Nephron progenitor cell (in vitro differentiated cells): ENCODE results near the gene CLDN7.
A peak's percentile ranks its signal among the peaks of the same experiment; 100 is the strongest.

Experiments used
- DNase-seq: peaks from one replicate; pipeline ENCODE4 v3.0.0; 2021
- H3K27ac Mint-ChIP-seq: 2 replicates; pipeline ENCODE4 v1.8.0; 2021; ENCODE audit warnings: mild to moderate bottlenecking, moderate library complexity, mixed read lengths
- H3K27me3 Mint-ChIP-seq: 2 replicates; pipeline ENCODE4 v1.8.0; 2021; ENCODE audit warnings: mild to moderate bottlenecking, low read depth, mixed read lengths; ENCODE audit not compliant: poor library complexity
- H3K36me3 Mint-ChIP-seq: 2 replicates; pipeline ENCODE4 v1.8.0; 2021; ENCODE audit warnings: low read depth, mixed read lengths
- H3K4me1 Mint-ChIP-seq: 2 replicates; pipeline ENCODE4 v1.8.0; 2021; ENCODE audit warnings: mixed read lengths
- H3K4me3 Mint-ChIP-seq: 2 replicates; pipeline ENCODE4 v1.8.0; 2021; ENCODE audit warnings: mild to moderate bottlenecking, moderate library complexity, mixed read lengths
- H3K9me3 Mint-ChIP-seq: 2 replicates; pipeline ENCODE4 v1.8.0; 2021; ENCODE audit warnings: mild to moderate bottlenecking, moderate library complexity, mixed read lengths
- CTCF ChIP-seq: fragments of 200-600 bp; sonication (generic); IDR thresholded peaks from 2 replicates; pipeline ENCODE4 v1.5.0; 2021; ENCODE audit warnings: antibody characterized with exemption

CLDN7 gene

GRCh38 chr17:7262192-7262934 is at the start of gene CLDN7:
CLDN7 (minus strand) TSS chr17:7262478; CDS start chr17:7262043, 435 bp downstream.
- peaks cover 26% of the 10 kb centered on the region for H3K4me1 Mint-ChIP-seq
- peak within 1 kb of the TSS; percentile 85 for H3K4me3 Mint-ChIP-seq
- no peak for TF ChIP-seq CTCF
- no peaks in the 10 kb centered on the region for H3K9me3 Mint-ChIP-seq
- peak; percentile 22 for DNase-seq
- peaks cover 23% of the 10 kb centered on the region for H3K36me3 Mint-ChIP-seq
- peaks cover 82% of the 10 kb centered on the region for H3K27me3 Mint-ChIP-seq
- no peak within 1 kb of the TSS for H3K27ac Mint-ChIP-seq

- Mint-ChIP-seq H3K9me3 (no peaks in the 10 kb centered on the region), H3K27me3 (no peaks in the 10 kb centered on the region), H3K27ac (peak overlapping the region; percentile 92), H3K4me1 (peaks cover 59% of the 10 kb centered on the region), H3K4me3 (peak overlapping the region; percentile 94), H3K36me3 (peaks cover 45% of the 10 kb centered on the region)
- no peak for TF ChIP-seq CTCF
- DNase-seq: no peak
These were observed 48.9 kb upstream of the CLDN7 start for GRCh38 chr17:7311110-7311705.

- H3K4me3 Mint-ChIP-seq: peak overlapping the region; percentile 94
- TF ChIP-seq CTCF: no peak
- H3K27me3 Mint-ChIP-seq: no peaks in the 10 kb centered on the region
- peak overlapping the region; percentile 92 for H3K27ac Mint-ChIP-seq
- H3K4me1 Mint-ChIP-seq: peaks cover 57% of the 10 kb centered on the region
- no peaks in the 10 kb centered on the region for H3K9me3 Mint-ChIP-seq
- peaks cover 44% of the 10 kb centered on the region for H3K36me3 Mint-ChIP-seq
- DNase-seq: no peak
These were observed 47.4 kb upstream of the CLDN7 start for GRCh38 chr17:7309628-7310027.

- DNase-seq: peak; percentile 66
- Mint-ChIP-seq H3K9me3 (peaks cover 4% of the 10 kb centered on the region), H3K27me3 (peaks cover 4% of the 10 kb centered on the region), H3K4me3 (peak overlapping the region; percentile 94), H3K4me1 (peaks cover 49% of the 10 kb centered on the region), H3K36me3 (peaks cover 40% of the 10 kb centered on the region), H3K27ac (peak overlapping the region; percentile 98)
- TF ChIP-seq CTCF: no peak
These were observed 46.6 kb upstream of the CLDN7 start for GRCh38 chr17:7308625-7309433.

GRCh38 chr17:7307686-7308624 is 45.7 kb upstream of the CLDN7 start:
- TF ChIP-seq CTCF: no peak
- H3K4me3 Mint-ChIP-seq: peak overlapping the region; percentile 94
- H3K27me3 Mint-ChIP-seq: peaks cover 9% of the 10 kb centered on the region
- H3K27ac Mint-ChIP-seq: peak overlapping the region; percentile 98
- peaks cover 4% of the 10 kb centered on the region for H3K9me3 Mint-ChIP-seq
- peaks cover 37% of the 10 kb centered on the region for H3K36me3 Mint-ChIP-seq
- peak; percentile 47 for DNase-seq
- peaks cover 40% of the 10 kb centered on the region for H3K4me1 Mint-ChIP-seq
